GM19239 (cell line): ENCODE measurements around the gene DUSP6.
"Not testable (repeated sequence)": the region's sequence is repeated elsewhere in the genome, so short reads cannot be mapped to it uniquely, and the experiment has no call there.

Experiments
- DNase-seq: peaks from one replicate; pipeline ENCODE4 v3.0.0; 2011; ENCODE audit warnings: low spot score; ENCODE audit not compliant: insufficient read length
- FAIRE-seq: peaks from 2 replicates; lab custom pipeline; 2011; peaks lifted over from hg19 to GRCh38; lab: Jason Lieb, UNC

DUSP6 gene

DNA sequence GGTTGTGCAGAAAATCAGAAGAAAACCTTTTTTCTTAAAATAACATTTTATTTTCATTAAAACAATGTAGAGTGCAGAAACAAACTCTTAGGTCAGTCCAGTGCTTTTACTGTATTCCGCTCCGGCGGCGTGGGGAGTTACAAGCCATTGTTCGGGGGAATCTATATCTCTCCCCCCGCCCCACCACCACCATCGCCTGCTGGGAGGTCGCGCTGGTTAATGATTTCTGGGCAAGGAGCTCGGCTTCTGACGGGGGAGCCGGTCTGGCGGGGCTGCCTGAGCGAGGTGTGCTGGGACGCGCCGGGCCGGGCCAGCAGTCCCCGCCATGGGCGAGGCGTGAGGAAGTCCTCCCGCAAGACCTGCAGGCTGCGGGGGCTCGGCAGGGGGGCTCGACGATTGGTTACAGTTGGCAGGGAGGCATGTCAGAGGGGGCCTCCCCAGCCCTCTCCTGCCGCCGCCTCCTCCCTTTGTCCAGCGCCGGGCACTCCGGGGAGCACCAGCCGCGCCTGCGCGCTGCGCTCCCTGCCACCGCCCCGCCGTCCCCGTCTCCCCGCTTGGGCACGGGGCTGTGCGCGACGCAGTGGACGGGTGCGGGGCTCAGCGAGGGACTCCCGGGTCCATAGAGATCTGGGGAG is 1.0 kb upstream of the DUSP6 start:
- DNase-seq: no peak
- FAIRE-seq: no peak

DNA sequence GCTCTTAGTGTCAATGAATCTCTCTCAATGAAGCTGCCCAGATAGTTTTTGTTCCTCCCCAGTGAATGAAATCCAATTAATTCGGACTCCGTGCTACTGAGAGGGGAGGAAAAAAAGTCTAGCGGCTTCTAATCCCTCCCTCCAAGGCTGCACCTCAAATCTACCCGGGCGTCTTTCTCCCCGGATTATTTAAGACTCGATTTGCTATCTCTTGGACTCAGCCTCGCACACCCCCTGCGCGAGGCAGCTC is 134 bp downstream of the DUSP6 start:
- FAIRE-seq: no peak
- no peak for DNase-seq

DNA sequence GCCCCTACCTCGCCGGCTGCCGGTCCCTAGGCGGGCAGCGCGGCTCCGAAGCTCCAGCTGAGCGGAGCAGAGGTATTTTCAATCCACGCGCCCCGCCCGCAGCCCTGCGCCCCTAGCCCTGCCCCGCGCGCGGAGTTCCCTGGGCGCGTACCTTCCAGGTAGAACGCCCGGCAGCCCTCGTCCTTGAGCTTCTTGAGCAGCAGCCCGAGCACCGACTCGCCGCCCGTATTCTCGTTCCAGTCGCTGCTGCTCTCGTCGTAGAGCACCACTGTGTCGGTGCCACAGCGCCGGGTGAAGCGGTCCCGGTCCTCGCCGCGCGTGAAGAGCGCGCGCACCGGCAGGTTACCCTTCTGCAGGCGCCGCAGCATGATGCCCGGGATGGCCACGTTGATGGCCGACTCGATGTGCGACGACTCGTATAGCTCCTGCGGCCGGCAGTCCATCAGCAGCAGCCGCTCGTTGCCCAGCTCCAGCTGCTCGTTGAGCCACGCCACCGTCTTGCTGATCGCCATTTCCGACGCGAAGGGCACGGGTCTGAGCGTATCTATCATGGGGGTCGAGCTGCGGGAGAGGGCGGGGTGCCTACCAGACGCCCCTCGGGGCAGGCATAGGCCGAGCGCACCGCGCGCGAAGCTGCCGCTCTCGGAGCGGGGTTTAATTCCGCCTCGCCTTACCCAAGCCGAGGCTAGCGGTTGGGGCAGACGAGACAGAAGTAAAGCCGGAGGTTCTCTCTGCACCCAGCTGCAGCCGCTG is 636 bp downstream of the DUSP6 start:
- FAIRE-seq (no peak), DNase-seq (no peak)

DNA sequence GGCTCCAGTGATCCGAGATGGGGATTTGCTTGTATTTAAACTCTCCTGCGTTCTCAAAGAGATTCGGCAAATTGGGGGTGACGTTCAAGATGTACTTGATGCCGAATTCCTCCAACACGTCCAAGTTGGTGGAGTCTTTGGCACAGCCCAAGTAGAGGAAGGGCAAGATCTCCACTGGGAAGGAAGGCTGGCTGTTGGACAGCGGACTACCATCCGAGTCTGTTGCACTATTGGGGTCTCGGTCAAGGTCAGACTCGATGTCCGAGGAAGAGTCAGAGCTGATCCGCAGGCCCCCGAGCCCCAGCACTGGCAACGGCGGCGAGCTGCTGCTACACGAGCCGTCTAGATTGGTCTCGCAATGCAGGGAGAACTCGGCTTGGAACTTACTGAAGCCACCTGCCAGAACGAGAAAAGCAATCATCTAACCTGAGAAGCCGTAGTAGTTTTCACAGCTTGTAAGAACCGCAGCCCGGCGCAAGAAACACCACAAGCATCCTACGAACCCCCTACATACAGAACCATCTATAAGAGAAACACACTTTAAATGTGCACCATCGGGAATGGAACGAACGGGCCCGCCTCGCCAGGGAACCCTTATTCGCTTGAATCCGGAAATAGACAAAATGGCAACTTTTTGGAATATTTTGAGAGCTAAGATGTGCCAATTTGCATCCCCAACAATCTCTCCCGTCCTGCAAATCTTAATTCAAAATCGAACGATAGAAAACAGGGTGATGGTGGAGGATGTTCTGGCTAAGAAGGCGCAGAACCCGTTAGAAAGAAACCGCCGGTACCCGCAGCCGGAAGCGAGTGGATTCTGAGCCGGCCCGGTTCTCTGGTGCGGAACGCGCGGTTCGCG is 1.4 kb downstream of the DUSP6 start:
- FAIRE-seq (no peak), DNase-seq (no peak)

DNA sequence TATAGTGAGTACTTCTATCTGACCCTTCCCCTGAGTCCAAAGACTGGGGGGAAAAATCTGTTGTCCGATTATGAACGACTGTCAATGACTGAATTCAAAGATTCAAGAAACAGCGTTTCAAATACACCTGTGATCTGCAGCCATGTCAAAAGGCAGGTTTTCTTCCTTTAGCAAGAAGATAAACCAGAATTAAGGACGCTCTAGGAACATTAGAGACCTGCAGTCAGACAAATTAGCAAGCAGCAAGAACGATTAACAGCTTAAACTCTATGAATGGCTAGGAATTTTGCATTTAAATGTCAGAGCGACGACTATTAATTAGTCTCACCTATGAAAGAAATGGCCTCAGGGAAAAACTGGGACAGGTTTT is 2.1 kb downstream of the DUSP6 start:
- FAIRE-seq: no peak

DNA sequence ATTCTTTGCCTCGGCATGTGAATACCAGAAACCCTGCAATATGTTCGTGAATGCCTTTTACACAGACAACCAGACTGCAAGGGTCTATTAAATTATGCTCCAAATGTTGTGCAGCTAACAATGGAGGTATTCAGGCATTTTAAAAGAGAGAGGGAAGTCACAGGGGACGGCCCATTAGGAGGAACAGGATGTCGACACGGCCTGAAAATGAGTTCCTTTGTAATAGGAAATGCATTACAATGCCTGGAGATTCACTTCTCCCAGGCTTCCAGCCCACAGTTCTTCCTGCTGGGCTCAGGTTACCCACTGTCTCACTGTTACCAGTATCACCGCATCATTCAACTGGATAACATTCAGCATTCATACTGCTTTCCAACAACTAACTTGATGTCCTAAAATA is 2.5 kb downstream of the DUSP6 start:
- DNase-seq (no peak), FAIRE-seq (no peak)

More for the DNA sequence above, 2.1 kb downstream of the DUSP6 start:
- no peak for DNase-seq

DNA sequence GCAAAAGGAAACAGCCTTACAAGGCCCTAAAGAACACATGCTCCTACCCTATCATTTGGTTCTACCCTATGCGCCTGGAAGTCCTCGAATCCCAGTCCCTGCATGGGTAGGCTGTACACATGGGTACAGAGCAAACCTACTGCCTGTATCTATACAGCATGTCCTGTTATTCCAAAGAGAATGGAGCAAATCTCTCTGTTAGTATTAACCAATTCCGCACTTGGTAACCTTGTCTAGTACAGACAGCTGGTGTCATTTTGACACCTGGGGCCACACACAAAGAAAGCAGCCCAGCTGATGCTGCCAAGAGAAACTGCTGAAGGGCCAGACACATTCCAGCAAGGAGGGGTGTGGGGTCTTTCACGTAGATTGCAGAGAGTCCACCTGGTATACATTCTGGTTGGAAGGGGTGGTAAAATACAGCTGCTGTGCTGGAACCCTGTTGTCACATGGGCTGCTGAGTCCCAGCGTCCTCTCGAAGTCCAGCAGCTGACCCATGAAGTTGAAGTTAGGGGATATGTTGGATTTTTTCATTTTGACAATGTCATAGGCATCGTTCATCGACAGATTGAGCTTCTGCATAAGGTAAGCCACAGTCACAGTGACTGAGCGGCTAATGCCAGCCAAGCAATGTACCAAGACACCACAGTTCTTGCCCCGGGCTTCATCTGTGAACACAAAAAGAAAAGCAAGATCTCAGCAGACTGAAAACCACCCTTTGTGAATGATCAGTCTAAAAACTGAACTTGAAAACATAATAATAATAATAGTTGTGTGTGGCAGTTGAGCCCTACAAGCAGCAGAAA is 3.2 kb downstream of the DUSP6 start:
- DNase-seq: no peak
- no peak for FAIRE-seq

DNA sequence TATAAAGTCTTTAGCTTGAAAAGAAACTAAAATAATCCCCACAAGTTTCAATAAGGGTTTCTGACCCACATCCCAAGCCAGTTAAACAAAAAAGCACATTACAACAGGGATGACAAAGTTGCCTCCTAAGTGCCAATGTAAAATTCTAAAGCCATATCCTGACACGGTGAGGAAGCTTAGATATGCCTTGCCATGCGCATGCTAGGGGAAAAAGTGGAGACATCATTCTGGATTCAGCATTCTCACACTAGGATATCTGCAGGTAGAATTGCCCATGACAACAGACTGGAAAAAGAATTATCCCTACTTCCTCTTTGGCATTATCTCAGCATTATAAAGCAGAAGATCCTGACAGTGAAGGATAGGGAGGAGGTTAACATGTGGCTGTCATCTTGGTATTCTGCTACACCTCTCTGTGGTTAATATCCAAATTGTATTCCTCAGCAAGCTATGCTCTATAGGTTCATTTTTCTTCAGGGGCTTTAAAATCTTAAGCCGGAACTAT is 4.9 kb downstream of the DUSP6 start:
- DNase-seq (no peak), FAIRE-seq (no peak)

DNA sequence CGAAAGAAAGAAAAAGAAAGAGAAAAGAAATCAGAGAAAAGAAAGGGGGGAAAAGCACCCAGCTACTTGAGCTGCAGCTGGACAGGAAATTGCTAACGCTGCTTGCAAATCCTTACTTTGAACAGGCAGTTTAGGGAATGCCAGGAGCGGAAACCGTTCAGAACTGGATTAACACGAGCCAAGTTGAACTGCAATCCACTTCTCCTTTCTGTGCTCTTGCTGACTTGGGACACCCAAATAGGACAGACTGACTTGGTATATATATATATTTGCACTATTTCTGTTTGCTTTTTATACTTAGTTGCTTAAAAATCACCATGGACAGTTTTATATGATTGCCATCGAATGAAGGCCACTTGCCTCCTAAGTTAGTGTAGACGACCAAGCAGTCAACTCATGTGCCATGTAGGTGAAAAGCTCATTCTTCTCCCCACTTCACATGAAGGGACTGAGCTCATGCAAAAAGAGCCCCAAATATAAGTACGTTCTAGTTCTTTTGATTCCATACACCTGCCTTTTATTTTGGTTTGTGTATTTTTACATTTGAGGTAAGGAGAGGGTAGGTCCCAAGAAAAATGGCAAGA is 5.5 kb downstream of the DUSP6 start:
- DNase-seq (no peak), FAIRE-seq (no peak)

DNA sequence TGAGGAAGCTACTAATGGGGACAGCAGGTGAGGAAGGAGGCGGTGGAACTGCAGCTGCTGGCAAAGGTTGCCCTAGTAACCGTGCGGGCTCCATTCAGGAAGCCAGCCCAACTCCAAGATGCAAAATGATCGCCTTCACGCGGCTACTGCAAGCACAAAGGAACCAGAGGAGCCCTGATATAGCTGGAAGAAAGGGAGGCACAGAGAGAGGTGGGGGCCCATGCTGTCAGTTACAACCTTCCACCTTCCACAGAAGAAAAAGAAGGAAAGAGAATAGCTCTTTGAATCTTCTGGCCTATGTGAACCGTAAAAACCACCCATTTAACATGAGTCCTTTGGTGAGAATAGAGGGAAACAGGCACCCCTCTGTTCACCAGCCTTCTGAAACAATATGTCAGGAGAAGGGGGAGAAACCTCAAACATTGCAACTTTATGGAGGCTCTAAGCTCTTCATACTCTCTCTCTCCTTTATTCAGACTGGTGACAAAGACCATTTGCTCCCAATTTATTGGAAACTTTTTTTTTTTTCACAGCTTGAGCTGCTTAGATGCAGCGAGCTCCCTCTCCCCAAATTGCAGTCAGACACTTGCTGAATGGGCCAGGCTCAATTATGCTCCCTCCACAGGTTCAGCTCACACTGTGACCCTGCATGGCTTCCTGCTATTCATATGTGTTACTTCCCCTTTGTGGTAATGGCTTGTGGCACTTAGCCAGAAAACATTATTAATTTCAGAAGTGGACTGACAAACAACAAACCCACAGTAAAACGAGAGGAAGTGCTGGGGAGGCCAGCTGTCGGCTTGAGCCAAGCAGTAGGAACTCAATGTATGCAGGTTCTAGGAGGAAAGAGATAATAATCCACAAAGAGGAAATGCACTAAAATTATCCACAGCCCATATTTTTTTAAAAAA is 6.2 kb downstream of the DUSP6 start:
- DNase-seq: peak; percentile 45
- peak; percentile 99 for FAIRE-seq

DNA sequence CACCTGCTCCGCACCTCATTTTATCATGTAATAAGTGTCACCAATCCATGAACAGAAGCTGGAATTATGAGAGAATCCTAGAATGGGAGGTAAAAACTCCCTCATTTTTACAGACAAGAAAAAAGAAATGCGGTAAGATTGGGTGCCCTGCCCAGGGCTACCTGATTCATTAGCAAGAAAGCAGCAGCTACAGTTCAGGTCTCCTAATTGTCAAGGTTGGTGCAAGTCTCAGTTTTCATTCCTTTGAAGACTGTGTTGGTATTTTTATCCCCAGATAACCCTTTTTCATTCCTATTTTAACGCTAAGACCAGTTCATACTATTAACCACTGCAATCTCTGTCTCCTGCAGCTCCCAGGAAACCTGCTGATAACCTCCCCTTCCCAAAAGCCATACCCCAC is 6.9 kb downstream of the DUSP6 start:
- DNase-seq (no peak), FAIRE-seq (no peak)

DNA sequence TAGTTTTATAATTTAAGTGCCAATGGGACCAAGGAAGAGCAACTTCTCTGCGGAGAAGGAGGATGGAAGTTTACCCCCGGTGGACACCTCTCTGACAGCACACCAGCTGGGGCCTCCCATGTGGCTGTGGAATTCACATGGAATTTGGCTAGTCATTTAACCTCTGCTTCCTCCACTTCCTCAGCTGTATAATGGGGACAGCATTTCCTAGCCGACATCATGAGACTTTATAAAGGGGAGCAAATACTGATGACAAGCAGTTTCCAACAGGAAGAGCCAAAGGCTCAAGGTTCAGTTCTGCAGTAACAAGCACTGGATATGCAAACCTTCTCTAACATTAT is 7.5 kb downstream of the DUSP6 start:
- DNase-seq (no peak), FAIRE-seq (no peak)

DNA sequence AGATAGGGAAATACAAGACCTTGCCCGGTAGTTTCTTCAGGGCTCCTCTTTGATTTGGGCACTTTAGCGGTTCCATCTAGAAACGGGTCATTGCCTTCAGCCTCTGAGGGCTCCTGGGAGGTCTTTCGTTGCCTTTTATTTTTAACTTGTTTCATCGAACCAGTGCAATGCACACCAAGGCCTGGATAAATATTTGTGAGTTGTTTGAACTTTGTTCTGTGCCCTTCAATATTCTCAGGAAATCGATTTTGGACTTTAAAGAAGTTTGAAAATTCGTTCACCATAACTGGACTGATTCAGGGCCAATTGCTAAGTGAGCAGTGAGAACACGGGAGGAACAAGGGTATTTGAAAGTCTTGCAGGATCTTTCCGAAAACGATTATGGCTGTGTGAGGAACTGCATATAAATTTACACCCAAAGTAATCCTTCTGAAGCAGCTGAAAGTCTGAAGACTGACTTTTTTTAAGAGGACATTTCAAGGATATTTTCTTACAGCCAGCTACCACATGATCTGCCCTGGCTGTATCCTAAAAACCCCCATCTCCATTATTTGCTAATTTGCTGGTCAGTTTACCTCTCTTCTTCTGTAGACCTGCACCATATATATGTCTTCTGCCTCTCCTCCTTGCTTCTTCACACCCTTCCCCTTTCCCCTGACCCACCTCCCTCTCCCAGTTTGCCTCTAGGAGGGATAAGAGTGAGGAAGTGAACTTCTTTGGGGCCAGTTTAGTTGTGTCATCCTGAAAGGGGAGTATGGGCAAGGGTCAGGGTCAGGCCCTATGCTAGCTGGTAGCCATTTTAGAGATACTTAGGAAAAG is 8.0 kb downstream of the DUSP6 start:
- FAIRE-seq: no peak
- DNase-seq: no peak

DNA sequence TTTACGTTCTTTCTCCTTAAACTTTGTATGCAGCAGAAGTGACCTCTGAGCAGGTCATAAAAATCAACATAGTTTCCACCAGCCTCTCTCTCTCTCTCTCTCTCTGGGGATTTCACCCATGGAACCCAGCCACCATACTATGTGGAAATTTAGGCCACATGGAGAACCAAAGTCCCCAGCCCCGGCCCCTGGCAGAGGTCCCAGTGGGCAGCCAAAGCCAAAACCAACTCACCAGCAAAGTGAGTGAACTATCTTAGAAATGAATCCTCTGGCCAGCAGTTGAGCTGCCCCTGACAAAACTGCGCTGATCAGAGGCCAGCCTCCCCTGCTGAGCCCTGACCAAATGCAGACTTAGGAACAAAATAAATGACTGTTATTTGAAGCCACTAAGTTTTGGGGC is 9.2 kb downstream of the DUSP6 start:
- DNase-seq (no peak), FAIRE-seq (no peak)

DNA sequence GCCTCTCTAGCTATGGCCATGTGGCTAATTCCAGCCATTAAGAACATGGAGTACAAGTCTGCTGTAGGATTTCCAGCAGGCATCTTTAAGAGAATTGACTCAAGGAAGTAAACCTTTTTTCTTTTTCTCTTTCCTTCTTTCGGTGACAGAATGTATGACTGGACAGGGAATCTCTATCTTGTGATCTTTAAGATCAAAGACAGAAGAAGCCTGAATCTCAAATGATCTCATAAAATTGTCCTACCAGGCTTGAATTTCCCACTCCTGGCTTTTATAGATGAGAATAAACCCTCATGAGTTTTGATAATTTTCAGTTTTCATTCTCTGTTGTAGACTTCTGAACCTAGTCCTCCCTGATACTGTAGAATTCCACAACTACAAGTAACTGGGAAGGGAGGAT is 11.4 kb downstream of the DUSP6 start:
- DNase-seq (no peak), FAIRE-seq (no peak)

DNA sequence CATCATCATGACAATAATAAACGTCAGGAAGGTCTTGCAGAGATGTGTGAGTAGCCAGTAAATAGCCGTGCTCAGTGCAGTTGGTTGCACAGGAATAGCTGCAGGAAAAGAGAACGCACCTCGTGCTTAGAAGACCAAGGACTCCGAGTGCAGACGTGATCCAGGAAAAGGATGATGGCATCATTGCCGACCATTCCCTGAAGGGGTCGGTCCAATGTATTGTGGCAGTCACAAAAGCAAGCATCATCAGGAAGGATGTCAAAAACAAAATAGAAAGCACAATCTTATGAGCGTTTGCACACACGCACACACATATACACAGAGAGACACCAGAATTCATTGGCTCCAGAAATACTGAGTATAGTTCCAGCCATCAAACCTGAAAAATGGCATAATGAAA is 12.8 kb downstream of the DUSP6 start:
- no peak for DNase-seq
- FAIRE-seq: no peak

DNA sequence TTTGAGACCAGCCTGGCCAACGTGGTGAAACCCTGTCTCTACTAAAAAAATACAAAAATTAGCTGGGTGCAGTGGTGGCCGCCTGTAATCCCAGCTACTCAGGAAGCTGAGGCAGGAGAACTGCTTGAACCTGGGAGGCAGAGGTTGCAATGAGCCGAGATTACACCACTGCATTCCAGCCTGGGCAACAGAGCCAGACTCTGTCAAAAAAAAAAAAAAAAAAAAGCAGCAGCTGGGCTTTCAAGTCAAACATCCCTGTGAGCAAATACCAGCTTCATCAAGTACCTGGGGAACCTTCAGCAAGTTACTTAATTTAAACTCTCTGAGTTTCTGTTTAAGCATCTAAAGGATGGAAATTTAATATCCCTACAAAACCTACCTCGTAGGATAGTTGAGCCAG is 15.2 kb downstream of the DUSP6 start:
- not testable (repeated sequence) for FAIRE-seq, DNase-seq

DNA sequence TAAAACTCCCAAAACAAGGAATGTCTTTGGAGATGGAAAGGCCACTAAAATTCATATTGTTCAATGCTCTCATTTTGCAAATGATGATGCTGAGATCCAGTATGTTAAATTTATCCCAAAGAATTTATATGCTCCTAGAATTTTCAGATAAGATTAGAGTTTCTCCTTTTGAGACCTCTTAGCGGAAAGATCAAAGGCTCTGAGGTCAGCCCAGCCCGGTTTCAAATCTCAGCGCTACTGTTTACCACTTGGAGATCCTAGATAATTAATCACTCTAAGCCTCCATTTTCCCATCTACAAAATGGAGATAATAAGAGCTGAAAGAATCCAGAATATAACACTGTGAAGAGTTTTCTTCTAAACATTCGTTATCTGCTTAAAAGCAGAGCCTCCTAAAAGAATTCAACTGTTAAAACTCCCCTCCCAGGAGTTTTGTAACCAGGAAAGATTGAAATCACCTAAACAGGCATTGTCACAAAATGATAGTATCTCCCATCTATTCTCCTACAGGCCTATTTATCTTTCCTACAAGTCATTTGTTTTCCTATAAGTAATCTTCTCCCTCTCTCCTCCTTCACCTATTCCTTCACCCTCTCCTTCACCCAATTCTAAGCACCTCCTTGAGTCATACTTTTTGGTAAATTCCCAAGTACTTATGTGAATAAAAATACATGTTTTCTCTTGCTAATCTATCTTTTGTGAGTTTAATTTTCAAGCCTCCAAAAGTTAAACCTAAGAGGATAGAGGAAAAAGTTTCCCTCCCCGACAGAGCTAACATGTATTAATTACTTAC is 16.7 kb downstream of the DUSP6 start:
- no peak for DNase-seq
- no peak for FAIRE-seq
